HCT116 (cell line): ENCODE data around the gene PTMS.

Source experiments
- POLR2AphosphoS5 ChIP-seq: IDR thresholded peaks from 2 replicates; pipeline ENCODE4 v1.6.1; 2011; ENCODE audit warnings: mild to moderate bottlenecking, low read depth, low read length, moderate library complexity
- RAD21 ChIP-seq: IDR thresholded peaks from 2 replicates; pipeline ENCODE4 v1.6.1; 2012; ENCODE audit warnings: low read depth, mild to moderate bottlenecking
- TF ChIP-seq, protein P1 (sequence below), 3 experiments: fragments of 200-600 bp in 1 of 3; sonication (generic) in 1 of 3; IDR thresholded peaks in 2 of 3; conservative IDR thresholded peaks in 1 of 3; 2 replicates each; pipeline ENCODE4 v1.5.1; 2012 to 2017; ENCODE audit warnings: low read depth in 2 of 3, low read length in 2 of 3, antibody characterized with exemption in 1 of 3, borderline replicate concordance in 1 of 3, control low read depth in 1 of 3, mild to moderate bottlenecking in 1 of 3, mixed read lengths in 1 of 3, mixed run types in 1 of 3, moderate library complexity in 1 of 3; ENCODE audit not compliant: insufficient read depth in 1 of 3

DNA sequence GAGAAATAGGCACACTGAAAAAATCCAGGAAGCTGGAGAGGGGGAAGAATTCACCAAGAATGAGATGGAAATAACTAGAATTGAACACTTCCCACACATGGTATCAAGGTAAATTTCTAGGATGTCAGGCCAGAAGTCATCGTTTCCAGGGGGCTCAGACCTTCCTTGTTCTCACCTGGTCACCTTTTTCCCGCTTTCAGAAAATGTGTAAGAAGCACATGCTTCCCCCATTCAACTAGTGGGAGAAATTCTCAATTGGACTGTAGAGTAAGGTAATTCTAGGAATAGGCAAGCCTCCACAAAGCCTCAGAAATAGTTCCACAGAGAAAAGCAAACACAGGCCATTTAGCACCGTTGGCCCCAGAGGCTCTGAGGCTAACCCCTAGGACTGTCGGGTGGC, 2.8 kb upstream of the PTMS start:
- TF ChIP-seq POLR2AphosphoS5 (no peak), RAD21 (no peak)
- TF ChIP-seq, protein P1, sequence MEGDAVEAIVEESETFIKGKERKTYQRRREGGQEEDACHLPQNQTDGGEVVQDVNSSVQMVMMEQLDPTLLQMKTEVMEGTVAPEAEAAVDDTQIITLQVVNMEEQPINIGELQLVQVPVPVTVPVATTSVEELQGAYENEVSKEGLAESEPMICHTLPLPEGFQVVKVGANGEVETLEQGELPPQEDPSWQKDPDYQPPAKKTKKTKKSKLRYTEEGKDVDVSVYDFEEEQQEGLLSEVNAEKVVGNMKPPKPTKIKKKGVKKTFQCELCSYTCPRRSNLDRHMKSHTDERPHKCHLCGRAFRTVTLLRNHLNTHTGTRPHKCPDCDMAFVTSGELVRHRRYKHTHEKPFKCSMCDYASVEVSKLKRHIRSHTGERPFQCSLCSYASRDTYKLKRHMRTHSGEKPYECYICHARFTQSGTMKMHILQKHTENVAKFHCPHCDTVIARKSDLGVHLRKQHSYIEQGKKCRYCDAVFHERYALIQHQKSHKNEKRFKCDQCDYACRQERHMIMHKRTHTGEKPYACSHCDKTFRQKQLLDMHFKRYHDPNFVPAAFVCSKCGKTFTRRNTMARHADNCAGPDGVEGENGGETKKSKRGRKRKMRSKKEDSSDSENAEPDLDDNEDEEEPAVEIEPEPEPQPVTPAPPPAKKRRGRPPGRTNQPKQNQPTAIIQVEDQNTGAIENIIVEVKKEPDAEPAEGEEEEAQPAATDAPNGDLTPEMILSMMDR (IDR thresholded peaks at IDR 0.05 in 2 of 3, conservative IDR thresholded peaks at IDR 0.05 in 1 of 3; ENCODE audit: borderline replicate concordance in 1 of 3, insufficient read depth in 1 of 3, low read depth in 2 of 3, low read length in 2 of 3) = no peak
